ENCODE measurements around the gene PCDH7.

PCDH7 gene

DNA sequence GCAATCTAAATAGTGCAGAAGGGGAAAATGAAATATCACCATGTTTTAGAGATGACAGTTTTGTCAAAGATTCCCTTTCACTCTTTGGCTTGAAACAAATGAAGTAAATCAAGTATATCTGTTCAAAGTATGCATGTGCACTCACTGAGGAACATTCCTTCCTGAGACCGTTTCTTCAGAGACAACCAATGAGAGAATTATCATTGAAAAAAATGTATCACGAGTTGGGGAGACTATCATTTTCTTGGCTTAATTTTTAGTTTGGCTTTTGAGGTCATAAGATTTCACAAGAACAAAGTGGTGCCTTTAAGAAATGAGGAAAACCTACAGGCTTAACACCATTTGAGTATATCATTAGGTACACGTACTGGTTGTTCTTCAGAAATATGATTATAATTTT, 56.3 kb downstream of the PCDH7 start:
- no peak for TF ChIP-seq REST (IDR thresholded peaks at IDR 0.05; ENCODE audit: insufficient replicate concordance, low read depth)
- TF ChIP-seq GABPA (IDR thresholded peaks at IDR 0.05; ENCODE audit: low read depth): no peak
- no peak for TF ChIP-seq SPI1 (IDR thresholded peaks at IDR 0.05; ENCODE audit: borderline replicate concordance, low read depth)
- TF ChIP-seq, protein P1, sequence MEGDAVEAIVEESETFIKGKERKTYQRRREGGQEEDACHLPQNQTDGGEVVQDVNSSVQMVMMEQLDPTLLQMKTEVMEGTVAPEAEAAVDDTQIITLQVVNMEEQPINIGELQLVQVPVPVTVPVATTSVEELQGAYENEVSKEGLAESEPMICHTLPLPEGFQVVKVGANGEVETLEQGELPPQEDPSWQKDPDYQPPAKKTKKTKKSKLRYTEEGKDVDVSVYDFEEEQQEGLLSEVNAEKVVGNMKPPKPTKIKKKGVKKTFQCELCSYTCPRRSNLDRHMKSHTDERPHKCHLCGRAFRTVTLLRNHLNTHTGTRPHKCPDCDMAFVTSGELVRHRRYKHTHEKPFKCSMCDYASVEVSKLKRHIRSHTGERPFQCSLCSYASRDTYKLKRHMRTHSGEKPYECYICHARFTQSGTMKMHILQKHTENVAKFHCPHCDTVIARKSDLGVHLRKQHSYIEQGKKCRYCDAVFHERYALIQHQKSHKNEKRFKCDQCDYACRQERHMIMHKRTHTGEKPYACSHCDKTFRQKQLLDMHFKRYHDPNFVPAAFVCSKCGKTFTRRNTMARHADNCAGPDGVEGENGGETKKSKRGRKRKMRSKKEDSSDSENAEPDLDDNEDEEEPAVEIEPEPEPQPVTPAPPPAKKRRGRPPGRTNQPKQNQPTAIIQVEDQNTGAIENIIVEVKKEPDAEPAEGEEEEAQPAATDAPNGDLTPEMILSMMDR (IDR thresholded peaks at IDR 0.05; ENCODE audit: insufficient read depth, low read length): no peak
- no peak for TF ChIP-seq POLR2AphosphoS5 (IDR thresholded peaks at IDR 0.05; ENCODE audit: low read depth)
- DNase-seq (ENCODE audit: low read depth in 1 of 2, low spot score in 1 of 2): no peak
- H3K27me3 ChIP-seq (ENCODE audit: insufficient read depth, poor library complexity, severe bottlenecking): no peaks in the 10 kb centered on the region
- no peak overlapping the region for H3K4me3 ChIP-seq (replicated peaks; ENCODE audit: insufficient read depth, low read length)
- H3K27ac ChIP-seq (replicated peaks): no peak overlapping the region

DNA sequence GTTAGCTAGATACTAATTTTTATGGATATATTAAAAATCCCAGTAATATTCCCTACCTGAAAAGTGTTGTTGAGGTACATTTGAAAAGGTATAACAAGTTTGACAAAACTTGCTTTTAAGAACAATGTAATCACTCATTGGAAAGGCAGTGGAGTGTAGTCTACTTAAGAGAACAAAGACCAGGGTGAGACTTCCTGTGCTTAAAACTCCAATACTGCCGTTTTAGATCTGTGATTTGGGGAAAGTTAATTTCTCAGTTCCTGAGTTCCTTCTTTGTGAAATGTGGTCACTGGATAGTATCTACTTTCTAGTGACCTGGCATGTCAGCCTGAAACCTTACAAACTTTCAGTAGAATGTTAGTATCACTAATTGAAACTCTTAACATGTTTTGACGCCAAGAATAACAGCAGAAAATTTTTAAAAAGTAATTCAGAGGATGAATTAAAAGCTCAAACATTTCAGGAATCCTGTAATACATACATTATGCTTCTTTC, 56.8 kb downstream of the PCDH7 start:
- TF ChIP-seq, protein P1 (IDR thresholded peaks at IDR 0.05; ENCODE audit: insufficient read depth, low read length): no peak
- TF ChIP-seq GABPA (IDR thresholded peaks at IDR 0.05; ENCODE audit: low read depth) (no peak), POLR2AphosphoS5 (IDR thresholded peaks at IDR 0.05; ENCODE audit: low read depth) (no peak), REST (IDR thresholded peaks at IDR 0.05; ENCODE audit: insufficient replicate concordance, low read depth) (no peak), SPI1 (IDR thresholded peaks at IDR 0.05; ENCODE audit: borderline replicate concordance, low read depth) (no peak)
- H3K27me3 ChIP-seq (ENCODE audit: insufficient read depth, poor library complexity, severe bottlenecking): no peaks in the 10 kb centered on the region

More for the DNA sequence above, 56.8 kb downstream of the PCDH7 start:
- no peak overlapping the region for H3K27ac ChIP-seq (replicated peaks)
- H3K4me3 ChIP-seq (replicated peaks; ENCODE audit: insufficient read depth, low read length): no peak overlapping the region
- DNase-seq (ENCODE audit: low read depth in 1 of 2, low spot score in 1 of 2): no peak

All from HL-60 (cell line).